LNCaP clone FGC (cell line): Measurements from ENCODE around the gene UBFD1.
A peak's percentile ranks its signal among the peaks of the same experiment; 100 is the strongest.

Experiments
- DNase-seq: peaks from one replicate; pipeline ENCODE4 v3.0.0-alpha.2; 2011; ENCODE audit warnings: low read depth
- H3K4me3 ChIP-seq: 2 replicates; pipeline ENCODE4 v1.5.1; 2011; ENCODE audit warnings: mild to moderate bottlenecking, low read depth, low read length, control low read depth
- TF ChIP-seq, protein P1 (sequence below): IDR thresholded peaks from 2 replicates; pipeline ENCODE4 v1.5.1; 2012; ENCODE audit warnings: mild to moderate bottlenecking; ENCODE audit not compliant: control insufficient read depth, insufficient read depth; ENCODE audit errors: extremely low read depth

UBFD1 gene

GRCh38 chr16:23590181-23590580, 32.7 kb downstream of the UBFD1 start:
- DNase-seq: no peak
- TF ChIP-seq, protein P1, sequence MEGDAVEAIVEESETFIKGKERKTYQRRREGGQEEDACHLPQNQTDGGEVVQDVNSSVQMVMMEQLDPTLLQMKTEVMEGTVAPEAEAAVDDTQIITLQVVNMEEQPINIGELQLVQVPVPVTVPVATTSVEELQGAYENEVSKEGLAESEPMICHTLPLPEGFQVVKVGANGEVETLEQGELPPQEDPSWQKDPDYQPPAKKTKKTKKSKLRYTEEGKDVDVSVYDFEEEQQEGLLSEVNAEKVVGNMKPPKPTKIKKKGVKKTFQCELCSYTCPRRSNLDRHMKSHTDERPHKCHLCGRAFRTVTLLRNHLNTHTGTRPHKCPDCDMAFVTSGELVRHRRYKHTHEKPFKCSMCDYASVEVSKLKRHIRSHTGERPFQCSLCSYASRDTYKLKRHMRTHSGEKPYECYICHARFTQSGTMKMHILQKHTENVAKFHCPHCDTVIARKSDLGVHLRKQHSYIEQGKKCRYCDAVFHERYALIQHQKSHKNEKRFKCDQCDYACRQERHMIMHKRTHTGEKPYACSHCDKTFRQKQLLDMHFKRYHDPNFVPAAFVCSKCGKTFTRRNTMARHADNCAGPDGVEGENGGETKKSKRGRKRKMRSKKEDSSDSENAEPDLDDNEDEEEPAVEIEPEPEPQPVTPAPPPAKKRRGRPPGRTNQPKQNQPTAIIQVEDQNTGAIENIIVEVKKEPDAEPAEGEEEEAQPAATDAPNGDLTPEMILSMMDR: no peak
- H3K4me3 ChIP-seq: no peak overlapping the region

- H3K4me3 ChIP-seq: no peak overlapping the region; the same call in 1 of the 2 replicates
- DNase-seq: no peak
- TF ChIP-seq, protein P1: no peak
Measured at GRCh38 chr16:23594186-23594585, 36.7 kb downstream of the UBFD1 start.

DNA sequence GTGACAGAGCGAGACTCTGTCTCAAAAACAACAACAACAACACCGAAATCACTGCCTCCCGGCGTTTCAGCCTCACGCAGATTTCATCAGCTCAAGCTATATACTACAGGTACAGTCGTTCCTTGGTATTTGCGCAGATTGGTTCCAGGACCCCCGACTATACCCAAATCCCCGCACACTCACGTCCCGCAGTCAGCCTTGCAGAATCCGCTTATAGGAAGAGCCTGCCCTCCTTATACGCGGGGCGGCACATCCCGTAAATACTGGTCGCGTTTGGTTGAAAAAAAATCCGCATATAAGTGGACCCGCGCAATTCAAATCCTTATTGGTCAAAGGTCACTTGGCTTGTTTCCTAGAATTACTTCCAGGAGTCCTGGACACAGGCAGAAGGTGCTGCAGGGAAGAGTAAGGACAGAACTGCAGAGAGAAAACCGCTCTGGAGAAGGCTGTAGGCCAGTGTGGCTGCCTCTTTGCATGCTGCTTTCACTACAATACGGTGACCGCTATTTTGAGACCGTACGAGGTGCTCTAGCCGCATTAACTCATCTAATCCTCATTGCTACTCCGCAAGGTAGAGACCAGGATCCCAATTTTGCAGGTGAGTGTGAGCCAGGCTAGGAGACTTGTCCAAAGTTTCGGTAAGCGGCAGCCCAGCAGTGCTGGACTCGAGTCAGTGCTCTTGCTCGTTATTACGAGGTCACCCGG, 37.9 kb downstream of the UBFD1 start:
- peak overlapping the region; percentile 100 for H3K4me3 ChIP-seq
- DNase-seq: no peak
- TF ChIP-seq, protein P1: no peak

DNA sequence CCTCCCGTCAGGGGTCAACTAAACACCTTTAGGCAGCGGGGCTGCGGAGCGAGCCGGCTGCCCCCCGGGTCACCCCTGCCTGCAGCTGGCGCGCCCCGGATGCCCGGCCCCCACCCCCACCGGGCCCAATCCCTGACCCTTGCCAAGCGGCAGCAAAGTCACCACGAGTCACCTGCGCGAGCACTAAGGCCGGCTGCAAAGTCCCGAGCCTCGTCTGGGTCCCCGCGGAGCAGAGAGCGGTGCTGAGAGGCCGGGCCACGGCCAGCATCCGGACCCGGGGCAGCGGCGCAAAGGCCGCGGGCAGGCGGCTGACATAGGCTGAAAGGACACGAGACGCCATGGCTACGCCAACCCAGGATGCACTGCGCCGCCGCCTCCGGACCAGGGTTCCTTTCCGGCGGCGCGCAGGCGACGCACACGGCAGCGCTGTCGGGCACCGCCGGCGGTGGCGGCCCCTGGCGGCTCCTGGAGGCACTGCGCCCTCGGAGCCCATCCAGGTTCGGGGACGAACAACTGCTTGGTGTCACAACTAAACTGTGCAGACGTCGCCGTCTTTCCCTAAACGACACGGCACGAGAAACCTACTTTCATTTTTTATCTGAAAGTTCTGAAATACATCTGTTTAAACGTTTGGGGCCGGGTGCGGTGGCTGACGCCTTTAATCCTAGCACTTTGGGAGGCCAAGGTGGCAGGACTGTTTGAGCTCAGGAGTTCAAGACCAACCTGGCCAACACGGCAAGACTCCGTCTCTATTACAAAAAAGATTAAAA, 38.6 kb downstream of the UBFD1 start, which contains the start of gene NDUFAB1:
NDUFAB1 (minus strand) TSS at position 366 of the 770 bp plus-strand sequence; CDS start at position 340, 26 bp downstream.
- TF ChIP-seq, protein P1: peak; percentile 98
- DNase-seq: peak; percentile 58
- H3K4me3 ChIP-seq: peak within 1 kb of the TSS; percentile 100

- TF ChIP-seq, protein P1: no peak
- no peak overlapping the region for H3K4me3 ChIP-seq
- no peak for DNase-seq
Measured at GRCh38 chr16:23597003-23597756, 39.7 kb downstream of the UBFD1 start.

DNA sequence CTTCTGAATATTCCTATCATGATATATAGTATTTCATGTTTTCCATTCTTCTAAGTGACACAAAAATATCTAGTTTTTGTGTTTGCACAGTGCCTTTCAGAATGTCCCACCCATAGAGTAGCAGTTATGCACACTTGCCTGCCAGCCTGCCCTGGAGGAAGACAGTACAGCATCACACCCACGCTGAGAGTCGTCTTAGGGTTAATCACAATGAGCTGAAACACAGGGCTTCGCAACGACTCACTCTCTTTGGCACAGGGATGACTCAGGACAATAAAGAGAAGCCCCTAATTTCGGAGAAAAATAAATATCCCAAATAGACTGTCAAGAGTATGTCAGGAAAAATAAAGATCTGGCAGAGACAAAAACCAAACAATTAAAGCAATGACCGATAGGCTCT, 50.2 kb downstream of the UBFD1 start:
- no peak overlapping the region for H3K4me3 ChIP-seq
- TF ChIP-seq, protein P1: no peak
- no peak for DNase-seq
